Osteoblast (primary cell): ENCODE data around the gene CDK10. TPM values are rescaled to one million over a fixed set of nuclear protein-coding genes. Genes with fewer than 3 reads are reported as not detected.

Source experiments
- DNase-seq: peaks from one replicate; pipeline ENCODE4 v3.0.0; 2011; ENCODE audit warnings: low spot score, mixed read lengths; ENCODE audit not compliant: insufficient read length; ENCODE audit errors: missing footprints
- H2AFZ ChIP-seq: 2 replicates; pipeline ENCODE4 v1.6.0; 2011; ENCODE audit warnings: mild to moderate bottlenecking, low read length
- H3K27ac ChIP-seq: 2 replicates; pipeline ENCODE4 v1.5.1; 2011; ENCODE audit warnings: mild to moderate bottlenecking, low read depth, low read length, moderate library complexity
- H3K27me3 ChIP-seq: 2 replicates; pipeline ENCODE4 v1.6.0; 2012; ENCODE audit warnings: mild to moderate bottlenecking, control low read depth, inconsistent platforms, low read length, moderate library complexity; ENCODE audit not compliant: insufficient read depth
- H3K36me3 ChIP-seq: 2 replicates; pipeline ENCODE4 v1.5.1; 2011; ENCODE audit warnings: mild to moderate bottlenecking, low read length, control low read depth, moderate library complexity; ENCODE audit not compliant: insufficient read depth
- H3K4me1 ChIP-seq: 2 replicates; pipeline ENCODE4 v1.5.1; 2011; ENCODE audit warnings: mild to moderate bottlenecking, low read length, control low read depth, moderate library complexity; ENCODE audit not compliant: insufficient read depth
- H3K4me2 ChIP-seq: 2 replicates; pipeline ENCODE4 v1.6.0; 2011; ENCODE audit warnings: mild to moderate bottlenecking, low read length; ENCODE audit not compliant: insufficient read depth
- H3K4me3 ChIP-seq: fragments of 200-600 bp; sonication (generic); 3 replicates; pipeline ENCODE4 v1.5.1; 2012; ENCODE audit warnings: mild to moderate bottlenecking, low read length, inconsistent platforms; ENCODE audit not compliant: insufficient read depth
- H3K79me2 ChIP-seq: 2 replicates; pipeline ENCODE4 v1.6.0; 2012; ENCODE audit warnings: mild to moderate bottlenecking, low read length, control low read depth, inconsistent platforms; ENCODE audit not compliant: insufficient read depth
- H3K9me3 ChIP-seq: 2 replicates; pipeline ENCODE4 v1.5.1; 2011; ENCODE audit warnings: low read depth, low read length, control low read depth
- H4K20me1 ChIP-seq: 2 replicates; pipeline ENCODE4 v1.6.0; 2012; ENCODE audit warnings: mild to moderate bottlenecking, low read length, control low read depth; ENCODE audit not compliant: insufficient read depth
- total RNA-seq: library from RNA; depleted of rRNA; stranded (reverse); fragments of >200 nt; gene quantifications from 2 replicates; pipeline ENCODE4 v1.2.3, GENCODE V29; 2012
- TF ChIP-seq, protein P1 (sequence below): IDR thresholded peaks from 2 replicates; pipeline ENCODE4 v1.5.1; 2011; ENCODE audit warnings: mild to moderate bottlenecking, low read depth, low read length, moderate library complexity; ENCODE audit errors: extremely low read depth

The CDK10 gene
- total RNA-seq, 1 donor: 37.6 TPM

- no peak overlapping the region for H3K27ac ChIP-seq
- H2AFZ ChIP-seq: no peak overlapping the region
- peaks cover 32% of the 10 kb centered on the region for H3K36me3 ChIP-seq
- H3K4me1 ChIP-seq: no peaks in the 10 kb centered on the region
- no peaks in the 10 kb centered on the region for H4K20me1 ChIP-seq
- TF ChIP-seq, protein P1, sequence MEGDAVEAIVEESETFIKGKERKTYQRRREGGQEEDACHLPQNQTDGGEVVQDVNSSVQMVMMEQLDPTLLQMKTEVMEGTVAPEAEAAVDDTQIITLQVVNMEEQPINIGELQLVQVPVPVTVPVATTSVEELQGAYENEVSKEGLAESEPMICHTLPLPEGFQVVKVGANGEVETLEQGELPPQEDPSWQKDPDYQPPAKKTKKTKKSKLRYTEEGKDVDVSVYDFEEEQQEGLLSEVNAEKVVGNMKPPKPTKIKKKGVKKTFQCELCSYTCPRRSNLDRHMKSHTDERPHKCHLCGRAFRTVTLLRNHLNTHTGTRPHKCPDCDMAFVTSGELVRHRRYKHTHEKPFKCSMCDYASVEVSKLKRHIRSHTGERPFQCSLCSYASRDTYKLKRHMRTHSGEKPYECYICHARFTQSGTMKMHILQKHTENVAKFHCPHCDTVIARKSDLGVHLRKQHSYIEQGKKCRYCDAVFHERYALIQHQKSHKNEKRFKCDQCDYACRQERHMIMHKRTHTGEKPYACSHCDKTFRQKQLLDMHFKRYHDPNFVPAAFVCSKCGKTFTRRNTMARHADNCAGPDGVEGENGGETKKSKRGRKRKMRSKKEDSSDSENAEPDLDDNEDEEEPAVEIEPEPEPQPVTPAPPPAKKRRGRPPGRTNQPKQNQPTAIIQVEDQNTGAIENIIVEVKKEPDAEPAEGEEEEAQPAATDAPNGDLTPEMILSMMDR: no peak
- H3K79me2 ChIP-seq: no peaks in the 10 kb centered on the region
- H3K9me3 ChIP-seq: no peaks in the 10 kb centered on the region
- H3K4me2 ChIP-seq: no peak overlapping the region
- no peaks in the 10 kb centered on the region for H3K27me3 ChIP-seq
- peak; percentile 29 for DNase-seq
- no peak overlapping the region for H3K4me3 ChIP-seq
Measured at GRCh38 chr16:89742948-89743347, 56.5 kb downstream of the CDK10 start.

DNA sequence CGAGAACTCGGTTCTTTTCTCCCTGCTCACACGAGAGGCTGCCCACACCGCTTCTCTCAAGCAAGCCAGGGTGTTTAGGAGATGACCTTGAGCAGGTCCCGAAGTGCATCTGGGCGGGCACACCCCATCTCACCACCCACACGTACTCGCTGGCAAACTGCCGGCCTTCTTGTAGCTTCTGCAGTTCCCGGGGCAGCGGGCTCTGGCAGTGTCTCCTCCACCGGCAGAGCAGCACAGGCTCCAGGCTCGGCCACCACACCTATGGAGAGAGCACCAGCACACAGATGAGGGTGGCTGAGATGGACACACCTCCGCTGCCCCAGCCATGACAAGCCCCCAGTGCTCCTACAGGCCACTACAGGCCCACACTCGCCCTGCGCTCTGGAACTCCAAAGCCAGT lies 58.3 kb downstream of the CDK10 start:
- no peaks in the 10 kb centered on the region for H3K79me2 ChIP-seq
- H3K36me3 ChIP-seq: peaks cover 13% of the 10 kb centered on the region
- no peaks in the 10 kb centered on the region for H3K9me3 ChIP-seq
- peak; percentile 42 for DNase-seq
- TF ChIP-seq, protein P1: no peak
- no peaks in the 10 kb centered on the region for H3K27me3 ChIP-seq
- no peak overlapping the region for H3K4me2 ChIP-seq
- H2AFZ ChIP-seq: no peak overlapping the region
- no peak overlapping the region for H3K4me3 ChIP-seq
- no peak overlapping the region for H3K27ac ChIP-seq
- H3K4me1 ChIP-seq: no peaks in the 10 kb centered on the region
- no peaks in the 10 kb centered on the region for H4K20me1 ChIP-seq

Other genes starting within 250 kb of the CDK10 start
- gene ANKRD11, start 196.1 kb upstream of the CDK10 start, total RNA-seq: 78.4 and 97.4 TPM in 2 replicates
- gene SPG7, start 178.3 kb upstream of the CDK10 start, total RNA-seq: 76.3 and 85.8 TPM in 2 replicates
- 2,112 and 2,440 TPM in 2 replicates for gene RPL13, start 126.0 kb upstream of the CDK10 start, total RNA-seq
- gene CPNE7, start 110.9 kb upstream of the CDK10 start, total RNA-seq: 7.2 and 21.8 TPM in 2 replicates
- 0.29 and 0.36 TPM in 2 replicates for gene DPEP1, start 73.0 kb upstream of the CDK10 start, total RNA-seq
- gene CHMP1A, start 29.0 kb upstream of the CDK10 start, total RNA-seq: 101 and 110 TPM in 2 replicates
- 3.2 and 3.3 TPM in 2 replicates for gene SPATA33, start 28.9 kb upstream of the CDK10 start, total RNA-seq
- gene SPATA2L, start 15.0 kb downstream of the CDK10 start, total RNA-seq: 12.1 and 14.8 TPM in 2 replicates
- gene VPS9D1, start 34.2 kb downstream of the CDK10 start, total RNA-seq: 13.3 and 14.5 TPM in 2 replicates
- gene ZNF276, start 34.8 kb downstream of the CDK10 start, total RNA-seq: 11.5 and 12.3 TPM in 2 replicates
- gene FANCA, start 130.0 kb downstream of the CDK10 start, total RNA-seq: 4.0 and 8.3 TPM in 2 replicates
- gene SPIRE2, start 141.8 kb downstream of the CDK10 start, total RNA-seq: 0.72 and 1.5 TPM in 2 replicates
- 225 and 230 TPM in 2 replicates for gene TCF25, start 186.9 kb downstream of the CDK10 start, total RNA-seq
- 4.7 and 5.1 TPM in 2 replicates for gene MC1R, start 232.2 kb downstream of the CDK10 start, total RNA-seq
- gene TUBB3, start 236.7 kb downstream of the CDK10 start, total RNA-seq: 166 and 239 TPM in 2 replicates